ENCODE measurements around the gene ZEB2.

The ZEB2 gene

GRCh38 chr2:144507441-144508171, 12.3 kb downstream of the ZEB2 start:
- no peaks in the 10 kb centered on the region for H3K9me3 ChIP-seq (ENCODE audit: severe bottlenecking)
- H3K36me3 ChIP-seq = no peaks in the 10 kb centered on the region
- no peak overlapping the region for H3K4me3 ChIP-seq (ENCODE audit: low read depth, low read length)
- H3K27me3 ChIP-seq (ENCODE audit: insufficient read depth, low read depth, severe bottlenecking) = no peaks in the 10 kb centered on the region
- no peak for DNase-seq
- no peak for TF ChIP-seq CTCF (IDR thresholded peaks at IDR 0.05; ENCODE audit: low read depth, low read length)
- H3K27ac ChIP-seq = no peak overlapping the region

DNA sequence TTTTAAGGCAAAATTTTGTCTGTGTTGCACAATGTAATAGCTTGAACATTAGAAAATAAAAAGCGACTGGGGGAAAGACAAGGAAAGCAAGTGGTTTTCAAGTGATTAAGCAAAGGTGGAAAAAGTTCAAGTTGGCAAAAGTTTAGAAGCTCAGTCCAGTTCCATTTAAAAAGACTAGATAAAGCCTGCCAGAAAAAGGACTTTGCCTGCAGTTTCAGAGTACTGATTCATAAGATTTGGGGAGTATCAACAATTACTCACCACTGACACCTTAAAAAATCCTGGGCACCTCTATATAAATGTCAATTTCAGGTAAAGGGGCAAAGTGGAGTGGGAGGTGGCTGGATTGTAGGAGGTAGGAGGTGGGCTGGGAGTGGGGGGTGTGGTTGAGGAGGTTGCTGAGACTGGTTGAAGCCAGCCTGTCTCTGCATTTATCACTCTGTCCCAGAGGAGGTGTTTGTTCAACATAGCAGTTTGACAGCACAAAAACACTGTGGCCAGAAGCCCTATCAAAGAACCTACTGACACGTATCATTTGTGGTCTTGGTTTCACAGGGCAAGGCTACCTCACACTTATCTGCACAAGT, 14.6 kb downstream of the ZEB2 start:
- DNase-seq = no peak
- Histone ChIP-seq H3K27ac (no peak overlapping the region), H3K4me3 (ENCODE audit: low read depth, low read length) (no peak overlapping the region), H3K9me3 (ENCODE audit: severe bottlenecking) (no peaks in the 10 kb centered on the region), H3K27me3 (ENCODE audit: insufficient read depth, low read depth, severe bottlenecking) (no peaks in the 10 kb centered on the region), H3K36me3 (no peaks in the 10 kb centered on the region)
- no peak for TF ChIP-seq CTCF (IDR thresholded peaks at IDR 0.05; ENCODE audit: low read depth, low read length)

DNA sequence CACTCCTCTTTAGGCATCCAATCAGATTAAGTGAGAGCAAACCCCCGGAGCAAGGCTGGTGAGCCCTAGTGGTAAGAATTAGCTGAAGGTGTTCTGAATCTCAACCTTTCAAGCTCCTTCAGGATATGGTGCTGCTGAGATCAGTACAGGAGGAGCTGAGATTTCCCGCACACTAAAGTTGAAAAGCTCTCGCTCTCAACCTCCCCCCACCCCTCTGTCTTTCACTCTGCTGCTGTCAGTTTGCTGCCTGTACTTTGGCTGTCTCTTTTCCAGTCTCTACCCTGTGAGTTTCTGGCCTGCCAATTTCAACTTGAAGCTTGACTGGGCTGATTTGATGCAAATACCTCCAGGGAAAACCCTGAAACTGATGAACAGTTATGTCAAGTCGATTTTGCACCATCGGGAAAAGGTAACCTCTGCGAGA, 15.7 kb downstream of the ZEB2 start:
- H3K36me3 ChIP-seq = no peaks in the 10 kb centered on the region
- TF ChIP-seq CTCF (IDR thresholded peaks at IDR 0.05; ENCODE audit: low read depth, low read length) = 0 out of 2 replicates have a peak, but pooled peaks have one; percentile 14

GRCh38 chr2:144503242-144503641, 16.7 kb downstream of the ZEB2 start:
- Histone ChIP-seq H3K36me3 (no peaks in the 10 kb centered on the region), H3K9me3 (ENCODE audit: severe bottlenecking) (no peaks in the 10 kb centered on the region), H3K27me3 (ENCODE audit: insufficient read depth, low read depth, severe bottlenecking) (no peaks in the 10 kb centered on the region), H3K4me3 (ENCODE audit: low read depth, low read length) (no peak overlapping the region), H3K27ac (no peak overlapping the region)
- no peak for TF ChIP-seq CTCF (IDR thresholded peaks at IDR 0.05; ENCODE audit: low read depth, low read length)
- DNase-seq = no peak

More for the DNA sequence above, 15.7 kb downstream of the ZEB2 start:
- no peaks in the 10 kb centered on the region for H3K9me3 ChIP-seq (ENCODE audit: severe bottlenecking)
- H3K27ac ChIP-seq = no peak overlapping the region
- H3K27me3 ChIP-seq (ENCODE audit: insufficient read depth, low read depth, severe bottlenecking) = no peaks in the 10 kb centered on the region
- no peak for DNase-seq
- H3K4me3 ChIP-seq (ENCODE audit: low read depth, low read length) = no peak overlapping the region

- Histone ChIP-seq H3K27me3 (ENCODE audit: insufficient read depth, low read depth, severe bottlenecking) (no peaks in the 10 kb centered on the region), H3K9me3 (ENCODE audit: severe bottlenecking) (no peaks in the 10 kb centered on the region), H3K4me3 (ENCODE audit: low read depth, low read length) (no peak overlapping the region), H3K36me3 (no peaks in the 10 kb centered on the region), H3K27ac (no peak overlapping the region)
- no peak for DNase-seq
- no peak for TF ChIP-seq CTCF (IDR thresholded peaks at IDR 0.05; ENCODE audit: low read depth, low read length)
These were observed 17.6 kb downstream of the ZEB2 start for GRCh38 chr2:144502369-144502768.

All from WERI-Rb-1 (cell line).